HT-29 (cell line): ENCODE data around the gene RCAN1. TPM values are rescaled to one million over a fixed set of nuclear protein-coding genes. Genes with fewer than 3 reads are reported as not detected.
A peak's percentile ranks its signal among the peaks of the same experiment; 100 is the strongest.
"Not testable (repeated sequence)": the region's sequence is repeated elsewhere in the genome, so short reads cannot be mapped to it uniquely, and the experiment has no call there.

Source experiments
- DNase-seq: peaks from one replicate; pipeline ENCODE4 v3.0.0-alpha.2; 2015; ENCODE audit warnings: low spot score
- total RNA-seq: library from RNA; depleted of rRNA; stranded (reverse); fragments of >200 nt; shearing (Covaris generic); gene quantifications from 2 replicates; pipeline ENCODE4 v1.2.3, GENCODE V29; 2014

The RCAN1 gene
- total RNA-seq, 1 experiment from 2014 or later: 8.3 TPM

- no peak for DNase-seq
Measured at GRCh38 chr21:34570313-34570712, 44.6 kb downstream of the RCAN1 start.

GRCh38 chr21:34569381-34569979 is 45.4 kb downstream of the RCAN1 start:
- no peak for DNase-seq

GRCh38 chr21:34568801-34569200 is 46.1 kb downstream of the RCAN1 start:
- DNase-seq: not testable (repeated sequence)

GRCh38 chr21:34567604-34568155 is 47.2 kb downstream of the RCAN1 start:
- DNase-seq: no peak

- no peak for DNase-seq
Measured at GRCh38 chr21:34565238-34565637, 49.7 kb downstream of the RCAN1 start.

GRCh38 chr21:34563370-34563769 is 51.5 kb downstream of the RCAN1 start:
- DNase-seq: not testable (repeated sequence)

- DNase-seq: no peak
Measured at GRCh38 chr21:34561806-34562205, 53.1 kb downstream of the RCAN1 start.

GRCh38 chr21:34560609-34561008 is 54.3 kb downstream of the RCAN1 start:
- DNase-seq: no peak

GRCh38 chr21:34560021-34560420 is 54.9 kb downstream of the RCAN1 start:
- no peak for DNase-seq

GRCh38 chr21:34559089-34559631 is 55.8 kb downstream of the RCAN1 start:
- no peak for DNase-seq

GRCh38 chr21:34558166-34558565 is 56.7 kb downstream of the RCAN1 start:
- no peak for DNase-seq

GRCh38 chr21:34557261-34557660 is 57.7 kb downstream of the RCAN1 start:
- no peak for DNase-seq

- DNase-seq: not testable (repeated sequence)
Measured at GRCh38 chr21:34554670-34555069, 60.2 kb downstream of the RCAN1 start.

- DNase-seq: peak; percentile 8
Measured at GRCh38 chr21:34554227-34554626, 60.7 kb downstream of the RCAN1 start.

- peak; percentile 47 for DNase-seq
Measured at GRCh38 chr21:34553151-34553952, 61.6 kb downstream of the RCAN1 start.

- peak; percentile 77 for DNase-seq
Measured at GRCh38 chr21:34552360-34553098, 62.4 kb downstream of the RCAN1 start.

- DNase-seq: no peak
Measured at GRCh38 chr21:34550182-34550799, 64.6 kb downstream of the RCAN1 start.

- no peak for DNase-seq
Measured at GRCh38 chr21:34548781-34549376, 66.0 kb downstream of the RCAN1 start.

- DNase-seq: no peak
Measured at GRCh38 chr21:34546542-34546941, 68.4 kb downstream of the RCAN1 start.

- peak; percentile 65 for DNase-seq
Measured at GRCh38 chr21:34545079-34545884, 69.6 kb downstream of the RCAN1 start.
